Muscle layer of colon (tissue), 2 donors: ENCODE measurements around the gene PARP16.
A peak's percentile ranks its signal among the peaks of the same experiment; 100 is the strongest.

ENCODE experiments used
- H3K27ac ChIP-seq: one replicate; pipeline ENCODE4 v1.7.0; 2013; ENCODE audit warnings: low read depth, mild to moderate bottlenecking, low read length, moderate library complexity
- H3K27me3 ChIP-seq, 2 donors: one replicate each; pipeline ENCODE4 v1.7.0; 2013; ENCODE audit warnings: low read length in 2 of 2, mild to moderate bottlenecking in 2 of 2; ENCODE audit not compliant: insufficient read depth in 2 of 2, control insufficient read depth in 1 of 2
- H3K36me3 ChIP-seq: one replicate; pipeline ENCODE4 v1.7.0; 2013; ENCODE audit warnings: mild to moderate bottlenecking, low read length; ENCODE audit not compliant: insufficient read depth
- H3K4me1 ChIP-seq: one replicate; pipeline ENCODE4 v1.7.0; 2013; ENCODE audit warnings: mild to moderate bottlenecking, low read length; ENCODE audit not compliant: insufficient read depth
- H3K4me3 ChIP-seq, 2 donors: one replicate each; pipeline ENCODE4 v1.7.0; 2013; ENCODE audit warnings: low read length in 2 of 2, low read depth in 1 of 2, mild to moderate bottlenecking in 1 of 2, moderate library complexity in 1 of 2
- H3K9ac ChIP-seq: one replicate; pipeline ENCODE4 v1.7.0; 2013; ENCODE audit warnings: low read length
- H3K9me3 ChIP-seq: one replicate; pipeline ENCODE4 v1.7.0; 2013; ENCODE audit warnings: mild to moderate bottlenecking, low read length
- donor health status: abdominal sarcoma.
- donor health status: Adenocarcinoma of cecum.

The PARP16 gene

GRCh38 chr15:65221697-65222096, 65.0 kb downstream of the PARP16 start:
- Histone ChIP-seq H3K27ac (no peak overlapping the region), H3K4me3 (no peak overlapping the region), H3K9ac (no peak overlapping the region), H3K4me1 (no peaks in the 10 kb centered on the region), H3K9me3 (no peaks in the 10 kb centered on the region), H3K27me3 (no peaks in the 10 kb centered on the region), H3K36me3 (no peaks in the 10 kb centered on the region)

GRCh38 chr15:65219137-65219536, 67.5 kb downstream of the PARP16 start:
- Histone ChIP-seq H3K27me3 (no peaks in the 10 kb centered on the region), H3K9ac (no peak overlapping the region), H3K4me1 (no peaks in the 10 kb centered on the region), H3K27ac (no peak overlapping the region), H3K9me3 (no peaks in the 10 kb centered on the region), H3K4me3 (no peak overlapping the region), H3K36me3 (no peaks in the 10 kb centered on the region)

GRCh38 chr15:65217526-65218482, 68.9 kb downstream of the PARP16 start:
- Histone ChIP-seq H3K9ac (no peak overlapping the region), H3K4me1 (no peaks in the 10 kb centered on the region), H3K36me3 (no peaks in the 10 kb centered on the region), H3K4me3 (no peak overlapping the region), H3K27me3 (no peaks in the 10 kb centered on the region), H3K9me3 (no peaks in the 10 kb centered on the region), H3K27ac (no peak overlapping the region)

GRCh38 chr15:65215496-65215895, 71.2 kb downstream of the PARP16 start:
- no peak overlapping the region for H3K27ac ChIP-seq
- H3K27me3 ChIP-seq, result no peaks in the 10 kb centered on the region
- no peaks in the 10 kb centered on the region for H3K36me3 ChIP-seq
- H3K4me1 ChIP-seq, result peaks cover 18% of the 10 kb centered on the region
- H3K9ac ChIP-seq, result no peak overlapping the region
- no peaks in the 10 kb centered on the region for H3K9me3 ChIP-seq
- H3K4me3 ChIP-seq, result no peak overlapping the region

- no peak overlapping the region for H3K4me3 ChIP-seq
- H3K36me3 ChIP-seq, result no peaks in the 10 kb centered on the region
- H3K4me1 ChIP-seq, result peaks cover 21% of the 10 kb centered on the region
- no peak overlapping the region for H3K27ac ChIP-seq
- no peaks in the 10 kb centered on the region for H3K9me3 ChIP-seq
- H3K9ac ChIP-seq, result no peak overlapping the region
- H3K27me3 ChIP-seq, result no peaks in the 10 kb centered on the region
These were observed 72.7 kb downstream of the PARP16 start for GRCh38 chr15:65214010-65214409.

- Histone ChIP-seq H3K36me3 (no peaks in the 10 kb centered on the region), H3K9ac (no peak overlapping the region), H3K4me3 (no peak overlapping the region), H3K9me3 (no peaks in the 10 kb centered on the region), H3K27ac (no peak overlapping the region), H3K27me3 (no peaks in the 10 kb centered on the region), H3K4me1 (peaks cover 23% of the 10 kb centered on the region)
These were observed 73.4 kb downstream of the PARP16 start for GRCh38 chr15:65213241-65213640.

GRCh38 chr15:65212097-65212496, 74.6 kb downstream of the PARP16 start:
- Histone ChIP-seq H3K4me3 (no peak overlapping the region), H3K36me3 (no peaks in the 10 kb centered on the region), H3K4me1 (peaks cover 31% of the 10 kb centered on the region), H3K9me3 (no peaks in the 10 kb centered on the region), H3K27ac (no peak overlapping the region), H3K9ac (no peak overlapping the region), H3K27me3 (no peaks in the 10 kb centered on the region)

- Histone ChIP-seq H3K27ac (no peak overlapping the region), H3K9me3 (no peaks in the 10 kb centered on the region), H3K4me1 (peaks cover 37% of the 10 kb centered on the region), H3K9ac (no peak overlapping the region), H3K27me3 (no peaks in the 10 kb centered on the region), H3K4me3 (peak overlapping the region in 1 of 2 donors; percentile 22), H3K36me3 (no peaks in the 10 kb centered on the region)
These were observed 75.2 kb downstream of the PARP16 start for GRCh38 chr15:65211482-65211982.

GRCh38 chr15:65210770-65211481, 75.8 kb downstream of the PARP16 start, which contains the start of gene CILP:
Gene CILP, minus strand, starts transcription at chr15:65211473. Its CDS starts 1,718 bp downstream, at chr15:65209755.
- H3K36me3 ChIP-seq, result no peaks in the 10 kb centered on the region
- H3K27ac ChIP-seq, result no peak within 1 kb of the TSS
- peaks cover 43% of the 10 kb centered on the region for H3K4me1 ChIP-seq
- H3K9ac ChIP-seq, result no peak within 1 kb of the TSS
- no peaks in the 10 kb centered on the region for H3K27me3 ChIP-seq
- no peaks in the 10 kb centered on the region for H3K9me3 ChIP-seq
- H3K4me3 ChIP-seq, result peak within 1 kb of the TSS in 1 of 2 donors; percentile 22

GRCh38 chr15:65209701-65210643, 76.7 kb downstream of the PARP16 start:
- Histone ChIP-seq H3K27ac (no peak overlapping the region), H3K27me3 (no peaks in the 10 kb centered on the region), H3K4me3 (no peak overlapping the region), H3K4me1 (peaks cover 43% of the 10 kb centered on the region), H3K9me3 (no peaks in the 10 kb centered on the region), H3K36me3 (no peaks in the 10 kb centered on the region), H3K9ac (no peak overlapping the region)
